H1 (cell line): Measurements from ENCODE around the gene TMTC2. TPM values are rescaled to one million over a fixed set of nuclear protein-coding genes. Genes with fewer than 3 reads are reported as not detected.

ENCODE experiments used
- BACH1 ChIP-seq: IDR thresholded peaks from 2 replicates; pipeline ENCODE4 v1.6.1; 2012; ENCODE audit warnings: low read length, improper control_type of control experiment
- CEBPB ChIP-seq: IDR thresholded peaks from 2 replicates; pipeline ENCODE4 v1.6.1; 2012; ENCODE audit warnings: low read depth, low read length
- CTCF ChIP-seq, 3 experiments: IDR thresholded peaks; 1 replicate in 2 of 3; 2 replicates in 1 of 3; pipeline versions ENCODE4 v1.5.1 to v1.6.1; 2011; ENCODE audit warnings: low read length in 3 of 3, mild to moderate bottlenecking in 3 of 3, inconsistent platforms in 2 of 3, low read depth in 1 of 3, moderate library complexity in 1 of 3; ENCODE audit not compliant: insufficient read depth in 1 of 3; ENCODE audit errors: control extremely low read depth in 1 of 3
- EZH2 ChIP-seq: fragments of 200-600 bp; sonication (generic); IDR thresholded peaks from 2 replicates; pipeline ENCODE4 v1.7.1; 2012; ENCODE audit warnings: low read depth, mild to moderate bottlenecking, moderate library complexity, low read length, inconsistent platforms; ENCODE audit not compliant: severe bottlenecking
- RFX5 ChIP-seq: IDR thresholded peaks from 2 replicates; pipeline ENCODE4 v1.6.1; 2011; ENCODE audit warnings: low read depth, low read length, improper control_type of control experiment, borderline replicate concordance
- SP2 ChIP-seq: IDR thresholded peaks from 2 replicates; pipeline ENCODE4 v1.6.1; 2012; ENCODE audit warnings: mild to moderate bottlenecking, low read length, inconsistent platforms
- ZNF274 ChIP-seq: IDR thresholded peaks from 2 replicates; pipeline ENCODE4 v1.7.0; 2012; ENCODE audit warnings: low read length, borderline replicate concordance; ENCODE audit errors: extremely low read depth
- polyA plus RNA-seq, 7 experiments: library from polyadenylated mRNA; depleted of rRNA in 3 of 7; stranded (reverse) in 5 of 7; unstranded in 2 of 7; fragments of >200 nt in 5 of 7; fragments of 200-250 nt in 2 of 7; gene quantifications; 1 replicate in 5 of 7; 2 replicates in 1 of 7; 4 replicates in 1 of 7; pipeline versions ENCODE4 v1.2.1 to v1.2.3, GENCODE V29; 2011 to 2013; ENCODE audit warnings: missing spikeins in 2 of 7, mixed read lengths in 2 of 7
- total RNA-seq: library from RNA; stranded (reverse); fragmentation: NEBNext Ultra II Directional; extraction: Animal tissue kit (Norgen Biotek cat#: 25700); gene quantifications from 2 replicates; pipeline ENCODE4 v1.2.1, GENCODE V29; 2021

The TMTC2 gene
- total and polyA plus RNA-seq, 2 of the 8 experiments (the other 6 are each of a cell fraction or from before 2014, with no cell fraction given), result 2.3 to 3.9 TPM

GRCh38 chr12:83150465-83151189, 463.9 kb downstream of the TMTC2 start (continued):
- TF ChIP-seq CTCF (IDR thresholded peaks at IDR 0.05; ENCODE audit: control extremely low read depth in 1 of 3, insufficient read depth in 1 of 3, low read depth in 1 of 3, low read length in 3 of 3), result no peak
- no peak for TF ChIP-seq ZNF274
- no peak for TF ChIP-seq EZH2
- no peak for TF ChIP-seq BACH1
- no peak for TF ChIP-seq SP2
- TF ChIP-seq RFX5, result no peak
- TF ChIP-seq CEBPB, result no peak
